Measurements from ENCODE around the gene CLSTN1. TPM values are rescaled to one million over a fixed set of nuclear protein-coding genes. Genes with fewer than 3 reads are reported as not detected.
A peak's percentile ranks its signal among the peaks of the same experiment; 100 is the strongest.

CLSTN1 gene
- polyA plus RNA-seq, 3 donors: 5.2 to 25.2 (median 5.3) TPM

GRCh38 chr1:9761855-9762254 is 61.9 kb downstream of the CLSTN1 start:
- H3K4me3 Mint-ChIP-seq: no peak overlapping the region
- no peak for TF ChIP-seq CTCF (IDR thresholded peaks at IDR 0.05)
- Histone ChIP-seq H4K20me1 (ENCODE audit: insufficient read depth, low read length) (peaks cover 37% of the 10 kb centered on the region), H3K9ac (ENCODE audit: insufficient read depth, low read length, poor library complexity, severe bottlenecking) (no peak overlapping the region), H3K4me2 (replicated peaks; ENCODE audit: extremely low read depth, low read length, poor library complexity, severe bottlenecking) (no peak overlapping the region), H2AFZ (ENCODE audit: insufficient read depth, low read depth, low read length, poor library complexity, severe bottlenecking) (no peak overlapping the region), H3K79me2 (ENCODE audit: insufficient read depth, low read length) (peaks cover 23% of the 10 kb centered on the region), H3K36me3 (replicated peaks in 1 of 2; ENCODE audit: control insufficient read depth in 1 of 2, insufficient read depth in 2 of 2, low read length in 2 of 2) (peaks cover 0 to 7% of the 10 kb centered on the region in 2 donors), H3K4me1 (ENCODE audit: control insufficient read depth in 1 of 2, insufficient read depth in 2 of 2, low read length in 2 of 2) (peaks cover 14 to 25% of the 10 kb centered on the region in 2 donors), H3K9me3 (replicated peaks in 1 of 2; ENCODE audit: control insufficient read depth in 1 of 2, insufficient read depth in 1 of 2, low read length in 2 of 2) (no peaks in the 10 kb centered on the region), H3K27me3 (ENCODE audit: control insufficient read depth in 2 of 2, insufficient read depth in 2 of 2, low read length in 2 of 2) (no peaks in the 10 kb centered on the region), H3K4me3 (replicated peaks in 1 of 3; ENCODE audit: low read depth in 2 of 3, low read length in 3 of 3) (no peak overlapping the region), H3K27ac (ENCODE audit: low read depth in 1 of 2, low read length in 2 of 2) (no peak overlapping the region)
- WGBS (ENCODE audit: insufficient coverage): 64% methylated on average over 2 of the region's 9 CpGs
- H3K4me1 Mint-ChIP-seq: peaks cover 35% of the 10 kb centered on the region
- H3K9me3 Mint-ChIP-seq: no peaks in the 10 kb centered on the region
- intact Hi-C loops (cut with micrococcal nuclease): no loop called here
- peaks cover 0 to 1% (median 0%) of the 10 kb centered on the region in 3 donors for H3K27me3 Mint-ChIP-seq (ENCODE audit: low read depth in 3 of 3)
- no peak for DNase-seq
- peak overlapping the region in 1 of 7 donors; percentile 19 for H3K27ac Mint-ChIP-seq
- peaks cover 11 to 25% of the 10 kb centered on the region in 2 donors for H3K36me3 Mint-ChIP-seq

- peaks cover 0 to 7% of the 10 kb centered on the region in 2 donors for H3K36me3 ChIP-seq (replicated peaks in 1 of 2; ENCODE audit: control insufficient read depth in 1 of 2, insufficient read depth in 2 of 2, low read length in 2 of 2)
- Mint-ChIP-seq H3K4me1 (peaks cover 35% of the 10 kb centered on the region), H3K27ac (peak overlapping the region in 3 of 7 donors; percentile 2 to 80 (median 12)), H3K9me3 (no peaks in the 10 kb centered on the region), H3K36me3 (peaks cover 11 to 25% of the 10 kb centered on the region in 2 donors), H3K27me3 (ENCODE audit: low read depth in 3 of 3) (no peaks in the 10 kb centered on the region), H3K4me3 (no peak overlapping the region)
- no peaks in the 10 kb centered on the region for H3K9me3 ChIP-seq (replicated peaks in 1 of 2; ENCODE audit: control insufficient read depth in 1 of 2, insufficient read depth in 1 of 2, low read length in 2 of 2)
- H3K79me2 ChIP-seq (ENCODE audit: insufficient read depth, low read length): peaks cover 22% of the 10 kb centered on the region
- no peak overlapping the region for H3K9ac ChIP-seq (ENCODE audit: insufficient read depth, low read length, poor library complexity, severe bottlenecking)
- H3K4me1 ChIP-seq (ENCODE audit: control insufficient read depth in 1 of 2, insufficient read depth in 2 of 2, low read length in 2 of 2): peaks cover 14 to 25% of the 10 kb centered on the region in 2 donors
- H3K27ac ChIP-seq (ENCODE audit: low read depth in 1 of 2, low read length in 2 of 2): no peak overlapping the region
- no peak overlapping the region for H3K4me3 ChIP-seq (replicated peaks in 1 of 3; ENCODE audit: low read depth in 2 of 3, low read length in 3 of 3)
- DNase-seq: no peak
- 88% methylated on average over 6 of the region's 6 CpGs for WGBS (ENCODE audit: insufficient coverage)
- H3K27me3 ChIP-seq (ENCODE audit: control insufficient read depth in 2 of 2, insufficient read depth in 2 of 2, low read length in 2 of 2): no peaks in the 10 kb centered on the region
- no peak overlapping the region for H2AFZ ChIP-seq (ENCODE audit: insufficient read depth, low read depth, low read length, poor library complexity, severe bottlenecking)
- TF ChIP-seq CTCF (IDR thresholded peaks at IDR 0.05): no peak
- intact Hi-C loops (cut with micrococcal nuclease): no loop called here
- H3K4me2 ChIP-seq (replicated peaks; ENCODE audit: extremely low read depth, low read length, poor library complexity, severe bottlenecking): no peak overlapping the region
- peaks cover 37% of the 10 kb centered on the region for H4K20me1 ChIP-seq (ENCODE audit: insufficient read depth, low read length)
These were observed 62.9 kb downstream of the CLSTN1 start for GRCh38 chr1:9760824-9761223.

Data from CD14-positive monocyte (primary cell).